HG03280 (cell line): ENCODE data around the gene KIF26B.
"Not testable (repeated sequence)": the region's sequence is repeated elsewhere in the genome, so short reads cannot be mapped to it uniquely, and the experiment has no call there.

ENCODE experiments used
- ATAC-seq: cut with Tn5 transposase; IDR thresholded peaks from one replicate; pipeline ENCODE4 v1.9.1; 2021; ENCODE audit warnings: mild to moderate bottlenecking, moderate library complexity; ENCODE audit not compliant: unreplicated experiment

KIF26B gene

DNA sequence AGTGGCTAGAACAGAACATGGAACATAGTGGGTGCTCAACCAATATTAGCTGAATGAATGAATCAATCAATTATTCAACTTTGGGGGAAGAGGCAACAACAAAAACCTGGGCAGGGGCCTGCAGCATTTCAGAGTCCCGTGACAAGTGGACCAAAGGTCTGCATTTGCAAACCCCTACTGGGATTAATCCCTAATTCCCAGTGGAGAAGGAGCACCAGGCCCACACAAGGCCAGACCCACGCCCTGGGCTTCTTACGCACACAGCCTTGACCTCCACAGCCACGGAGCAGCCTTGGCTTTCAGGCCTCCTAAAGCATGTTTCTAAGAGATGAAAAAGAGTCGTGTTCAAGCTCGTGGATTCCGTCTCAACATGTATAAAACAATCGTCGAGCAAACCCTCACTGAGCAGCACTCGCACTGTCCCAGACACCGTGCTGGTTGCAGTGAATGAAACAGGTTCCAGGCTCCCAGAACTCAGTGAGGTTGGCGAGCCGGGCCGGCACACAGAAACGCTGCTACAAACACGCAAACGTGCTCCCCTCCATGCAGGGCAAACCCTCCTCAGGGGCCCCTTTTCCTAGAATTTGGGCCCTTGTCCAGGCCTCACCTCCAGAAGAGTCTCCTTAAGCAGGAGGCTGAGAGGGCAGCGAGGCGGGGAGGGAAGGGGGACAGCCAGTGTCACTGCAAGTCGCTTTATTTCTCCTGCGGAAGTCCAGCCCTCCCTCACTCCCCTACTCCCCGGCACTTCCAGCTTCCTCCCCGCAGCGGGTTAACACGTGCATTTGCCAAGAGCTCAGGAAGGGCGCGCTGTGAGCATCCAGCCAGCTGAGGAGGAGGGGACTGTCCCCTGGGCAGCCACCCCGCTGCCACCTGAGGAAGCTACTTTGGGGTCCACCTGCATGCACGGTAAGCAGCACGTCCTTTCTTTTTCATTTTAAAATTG is 556.4 kb downstream of the KIF26B start:
- ATAC-seq = no peak

DNA sequence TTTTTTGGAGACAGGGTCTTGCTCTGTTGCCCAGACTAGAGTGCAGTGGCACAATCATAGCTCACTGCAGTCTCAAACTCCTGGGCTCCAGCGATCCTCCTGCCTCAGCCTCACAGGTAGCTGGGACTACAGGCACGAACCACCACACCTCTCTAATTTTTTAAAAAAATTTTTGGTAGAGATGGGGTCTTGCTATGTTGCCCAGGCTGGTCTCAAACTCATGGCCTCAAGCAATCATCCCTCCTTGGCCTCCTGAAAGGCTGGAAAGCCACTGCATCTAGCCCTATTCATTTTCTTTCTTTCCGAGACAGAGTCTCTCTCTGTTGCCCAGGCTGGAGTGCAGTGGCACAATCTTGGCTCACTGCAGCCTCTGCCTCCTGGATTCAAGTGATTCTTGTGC is 559.2 kb downstream of the KIF26B start:
- not testable (repeated sequence) for ATAC-seq

DNA sequence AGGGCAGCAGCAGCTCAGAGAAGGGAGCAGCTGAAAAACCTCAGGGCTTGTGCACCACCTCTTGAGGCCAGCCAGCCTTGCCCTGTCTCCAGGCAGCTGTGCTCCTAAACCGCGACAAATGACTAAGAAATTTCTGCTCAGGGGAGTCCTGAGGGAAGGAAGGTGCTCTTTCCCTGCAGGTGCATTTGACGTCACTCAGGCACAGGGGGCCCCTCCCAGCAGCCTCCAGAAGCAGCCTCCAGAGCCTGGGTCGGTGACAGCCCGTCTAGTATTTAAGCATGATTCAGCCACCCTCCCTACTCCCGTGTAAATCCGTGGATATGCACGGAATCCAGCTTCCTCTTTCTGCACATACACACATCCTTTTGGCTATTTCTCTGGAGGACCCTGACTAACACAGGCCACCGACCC is 560.5 kb downstream of the KIF26B start:
- no peak for ATAC-seq

DNA sequence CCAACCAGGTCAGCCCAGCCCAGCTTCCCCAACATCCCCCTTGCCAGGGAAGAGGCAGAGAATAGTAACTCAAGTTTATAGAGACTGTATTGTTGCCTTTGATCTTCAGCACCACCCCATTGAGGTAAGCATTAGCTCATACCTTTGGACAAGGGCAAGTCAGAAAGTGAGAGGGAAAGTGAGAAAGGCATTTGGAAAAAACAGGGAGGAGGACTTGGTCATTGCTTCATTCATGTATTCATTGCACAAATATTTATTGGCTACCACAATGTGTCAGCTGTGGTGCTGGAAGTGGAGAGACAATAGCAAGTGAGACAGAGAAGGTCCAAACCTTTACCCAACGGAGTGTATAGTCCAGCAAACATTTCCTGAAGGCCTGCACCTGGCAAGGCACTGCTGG is 561.2 kb downstream of the KIF26B start:
- no peak for ATAC-seq

DNA sequence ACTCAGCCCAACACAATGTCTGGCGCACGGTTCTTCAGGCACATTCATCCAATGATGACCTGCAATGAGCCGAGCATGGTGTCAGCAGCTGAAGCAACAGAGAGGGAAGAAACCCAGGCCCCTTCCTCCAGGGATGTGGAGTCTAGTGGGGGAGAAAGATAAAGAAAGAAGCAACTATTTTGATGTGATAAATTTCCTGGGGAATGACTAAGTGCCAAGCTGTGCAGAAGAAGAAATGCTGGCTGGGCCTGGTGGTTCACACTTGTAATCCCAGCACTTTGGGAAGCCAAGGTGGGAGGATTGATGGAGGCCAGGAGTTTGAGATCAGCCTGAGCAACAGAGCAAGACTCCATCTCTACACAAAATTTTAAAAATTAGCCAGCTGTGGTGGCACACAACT is 561.8 kb downstream of the KIF26B start:
- no peak for ATAC-seq

DNA sequence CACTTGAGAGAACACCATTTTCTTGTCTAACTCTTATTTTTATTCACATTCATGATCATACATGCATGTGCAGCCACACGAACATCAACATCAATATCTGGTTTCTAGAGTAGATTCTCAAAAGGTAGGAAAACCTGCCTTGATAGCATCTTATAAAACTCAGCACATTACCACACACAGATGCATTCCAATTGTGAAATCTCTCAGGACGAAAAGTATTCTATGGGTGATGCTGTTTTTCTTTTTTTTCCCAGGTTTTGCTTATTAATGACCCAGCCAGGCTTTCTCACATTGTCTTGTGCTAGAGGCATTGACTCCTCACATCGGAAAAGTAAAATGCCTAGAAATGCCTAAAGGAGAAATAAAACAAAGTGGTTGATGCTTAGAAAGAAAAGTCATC is 562.8 kb downstream of the KIF26B start:
- ATAC-seq = no peak

DNA sequence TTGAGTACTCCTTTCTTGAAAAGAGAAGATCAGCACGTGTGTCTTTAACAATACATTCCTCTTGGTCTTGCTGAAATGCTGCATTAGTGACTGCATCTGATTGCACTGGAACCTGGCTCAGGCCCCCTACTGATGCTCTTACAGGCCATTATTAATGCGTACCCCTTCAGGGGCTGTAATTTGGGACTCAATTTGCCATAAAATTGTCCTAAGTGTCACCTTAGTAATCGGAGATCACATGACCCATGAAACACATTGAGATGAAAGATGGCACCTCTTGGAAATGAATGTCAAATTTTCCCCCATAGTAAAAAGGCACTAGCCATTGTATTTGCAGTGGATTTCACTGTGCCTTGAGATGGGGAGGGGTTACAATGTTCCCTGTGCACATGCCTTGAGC is 563.3 kb downstream of the KIF26B start:
- ATAC-seq = no peak

DNA sequence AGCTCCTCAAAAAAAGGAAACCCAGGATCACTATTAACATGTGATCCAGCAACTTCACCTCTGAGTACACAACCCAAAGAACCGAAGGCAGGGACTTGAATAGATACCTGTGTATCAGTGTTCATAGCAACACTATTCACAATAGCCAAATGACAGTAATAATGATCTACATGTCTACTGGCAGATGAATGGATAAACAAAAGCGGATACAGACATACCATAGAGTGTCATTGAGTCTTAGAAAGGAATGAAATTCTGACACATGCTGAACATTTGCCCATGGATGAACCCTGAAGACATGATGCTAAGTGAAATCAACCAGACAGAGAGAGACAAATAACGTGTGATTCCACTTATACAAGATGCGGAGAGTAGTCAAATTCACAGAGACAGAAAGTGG is 564.2 kb downstream of the KIF26B start:
- ATAC-seq = no peak

DNA sequence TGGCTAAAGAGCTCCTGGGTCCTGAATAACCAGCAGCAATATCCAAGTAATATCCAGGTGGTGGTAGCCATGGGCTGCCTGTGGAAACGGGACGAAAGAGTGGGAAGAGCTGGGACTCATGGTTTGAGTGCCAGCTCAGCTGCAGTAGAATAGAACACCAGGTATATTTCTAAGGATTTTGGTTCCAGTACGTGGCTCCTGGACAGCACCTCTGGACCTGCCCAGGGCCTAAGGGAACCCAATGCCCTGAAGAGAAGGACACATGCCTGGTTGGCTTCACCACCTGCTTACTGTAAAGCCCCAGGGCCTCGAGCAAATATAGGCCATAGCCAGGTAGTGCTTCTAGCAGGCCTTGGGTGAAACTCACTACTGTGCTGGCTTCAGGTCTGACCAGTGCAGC is 566.7 kb downstream of the KIF26B start:
- no peak for ATAC-seq

DNA sequence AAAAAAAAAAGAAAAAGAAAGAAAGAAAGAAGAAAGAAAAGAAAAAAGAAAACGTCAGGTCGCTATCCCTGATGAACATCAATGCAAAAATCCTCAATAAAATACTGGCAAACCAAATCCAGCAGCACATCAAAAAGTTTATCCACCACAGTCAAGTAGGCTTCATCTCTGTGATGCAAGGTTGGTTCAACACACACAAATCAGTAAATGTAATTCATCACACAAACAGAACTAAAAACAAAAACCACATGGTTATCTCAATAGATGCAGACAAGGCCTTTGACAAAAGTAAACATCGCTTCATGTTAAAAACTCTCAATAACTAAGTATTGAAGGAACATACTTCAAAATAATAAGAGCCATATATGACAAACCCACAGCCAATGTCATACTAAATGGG is 573.2 kb downstream of the KIF26B start:
- ATAC-seq = not testable (repeated sequence)

DNA sequence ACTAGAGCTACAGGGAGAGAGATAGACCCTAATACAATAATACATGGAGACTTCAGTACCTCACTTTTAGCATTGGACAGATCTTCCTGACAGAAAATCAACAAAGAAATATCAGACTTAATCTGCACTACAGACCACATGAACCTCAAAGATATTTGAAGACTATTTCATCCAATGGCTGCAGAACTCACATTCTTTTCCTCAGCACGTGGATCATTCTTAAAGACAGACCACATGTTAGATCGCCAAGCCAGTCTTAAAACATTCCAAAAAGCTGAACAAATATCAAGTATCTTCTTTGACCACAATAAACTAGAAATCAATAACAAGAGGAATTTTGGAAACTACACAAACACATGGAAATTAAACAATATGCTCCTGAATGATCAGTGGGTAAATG is 576.0 kb downstream of the KIF26B start:
- ATAC-seq = no peak

DNA sequence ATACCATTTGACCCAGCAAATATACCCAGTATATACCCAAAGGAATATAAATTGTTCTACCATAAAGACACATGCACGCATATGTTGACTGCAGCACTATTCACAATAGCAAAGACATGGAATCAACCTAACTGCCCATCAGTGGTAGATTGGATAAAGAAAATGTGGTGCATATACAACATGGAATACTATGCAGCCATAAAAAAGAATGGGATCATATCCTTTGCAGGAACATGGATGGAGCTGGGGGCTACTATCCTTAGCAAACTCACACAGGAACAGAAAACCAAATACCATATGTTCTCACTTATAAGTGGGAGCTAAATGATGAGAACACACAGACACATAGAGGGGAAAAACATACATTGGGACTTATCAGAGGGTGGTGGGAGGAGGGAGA is 585.6 kb downstream of the KIF26B start:
- ATAC-seq = not testable (repeated sequence)

DNA sequence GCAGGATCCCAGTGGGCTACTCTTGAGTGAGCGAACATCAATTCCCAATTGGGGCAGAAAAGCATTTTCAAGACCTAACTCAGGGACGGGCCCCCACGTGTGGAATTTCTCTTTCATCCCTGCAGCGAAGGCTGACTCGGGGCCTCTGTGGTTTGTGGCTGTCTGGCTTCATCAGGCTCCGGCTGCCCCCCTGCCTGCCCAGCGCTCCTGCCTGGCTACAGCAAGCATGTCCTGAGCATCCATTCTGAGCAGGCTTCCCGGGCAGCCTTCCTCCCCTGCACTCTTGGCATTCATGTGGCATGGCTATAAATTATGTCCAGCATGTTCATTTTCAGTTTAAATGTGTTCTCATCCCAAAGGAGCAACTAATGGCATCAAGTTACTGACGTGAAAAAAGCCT is 588.1 kb downstream of the KIF26B start:
- ATAC-seq = no peak

DNA sequence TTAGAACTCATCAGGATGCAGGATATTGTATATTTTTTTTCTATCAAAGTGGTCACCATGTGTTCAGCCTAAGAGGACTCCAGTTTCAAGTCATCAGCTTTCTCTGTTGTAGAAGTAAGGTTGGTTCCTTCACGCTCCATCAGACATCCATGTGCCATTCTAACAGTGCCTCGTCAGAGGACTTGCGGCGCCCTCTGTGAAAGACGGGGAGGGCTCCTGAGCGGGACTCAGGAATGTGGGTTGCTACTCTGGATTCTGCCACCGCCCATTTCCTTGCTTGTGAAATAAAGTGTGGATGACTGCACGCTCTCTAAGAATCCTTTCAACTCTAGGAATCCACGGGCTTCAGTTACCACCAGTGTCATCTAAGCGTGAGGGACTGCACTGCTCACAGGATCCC is 593.5 kb downstream of the KIF26B start:
- ATAC-seq = no peak

DNA sequence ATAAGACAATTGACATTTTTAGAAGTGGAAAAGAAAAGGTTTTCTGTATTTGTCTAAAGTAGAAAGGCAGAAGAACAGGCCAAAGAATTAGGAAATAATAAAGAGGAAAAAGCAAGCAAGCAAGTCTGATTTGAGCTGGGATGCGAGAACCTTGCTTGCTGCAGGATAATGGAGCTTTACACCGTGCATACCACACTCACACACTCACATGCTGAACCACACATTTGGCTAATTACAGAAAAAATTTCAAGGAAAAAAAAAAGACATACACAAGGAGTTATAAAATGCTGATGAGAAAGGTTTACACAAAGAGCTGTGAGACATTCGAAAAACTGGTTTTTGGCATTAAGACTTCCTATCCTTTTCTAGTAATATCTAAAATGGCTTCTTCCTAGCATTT is 593.9 kb downstream of the KIF26B start:
- no peak for ATAC-seq

DNA sequence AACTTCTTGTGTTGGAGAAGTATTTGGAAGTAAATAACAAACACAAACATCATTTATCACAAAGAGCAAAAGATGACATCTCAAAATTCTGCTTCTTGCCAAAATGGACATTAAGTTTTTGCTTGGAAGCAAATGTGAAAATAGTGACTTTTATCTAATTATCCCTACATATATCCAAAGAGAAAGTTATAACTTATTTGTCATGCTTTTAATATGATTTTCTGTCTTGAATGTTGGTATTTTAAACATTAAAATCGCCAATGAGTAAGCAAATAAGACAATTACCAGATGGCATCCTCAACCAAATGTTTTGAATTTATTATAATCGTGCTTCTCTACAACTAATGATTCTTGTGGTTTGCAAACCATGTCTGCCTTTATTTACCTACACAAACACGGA is 594.3 kb downstream of the KIF26B start:
- ATAC-seq = no peak

DNA sequence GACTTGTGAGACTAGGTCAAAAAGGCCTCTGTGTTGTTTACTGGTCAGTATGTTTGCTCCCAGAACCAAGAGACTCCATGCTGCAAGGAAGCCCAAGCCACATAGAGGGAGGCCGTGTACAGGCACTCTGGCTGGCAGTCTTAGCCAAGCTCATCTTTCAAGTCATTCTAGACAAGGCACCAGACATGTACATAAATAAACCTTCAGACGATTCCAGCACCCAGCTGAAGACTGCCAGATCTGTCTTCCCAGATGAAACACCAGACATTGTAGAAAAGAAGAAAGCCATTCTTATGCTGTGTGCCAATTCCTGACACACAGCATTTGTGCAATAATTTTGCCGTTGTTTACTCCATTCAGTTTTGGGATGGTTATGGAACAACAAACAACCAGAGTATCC is 595.5 kb downstream of the KIF26B start:
- no peak for ATAC-seq

DNA sequence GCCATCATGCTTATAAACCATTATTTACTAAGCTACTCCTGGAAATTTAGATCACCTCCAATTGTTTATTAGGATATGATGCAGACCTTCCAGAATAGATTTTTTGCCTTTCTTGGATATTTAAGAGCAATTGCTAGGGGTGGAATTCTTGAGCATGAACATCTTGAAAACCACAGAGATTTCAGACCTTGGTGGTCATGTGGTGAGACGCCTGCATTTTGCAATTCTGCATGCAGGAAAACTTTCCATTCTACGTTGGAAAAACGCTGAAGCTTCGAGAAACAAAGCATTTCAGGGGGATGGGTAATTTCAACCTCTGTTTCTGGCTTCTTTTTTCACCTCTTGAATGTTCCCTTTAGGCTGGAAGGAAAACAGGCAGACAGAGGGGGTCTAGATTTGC is 596.3 kb downstream of the KIF26B start:
- ATAC-seq = no peak

DNA sequence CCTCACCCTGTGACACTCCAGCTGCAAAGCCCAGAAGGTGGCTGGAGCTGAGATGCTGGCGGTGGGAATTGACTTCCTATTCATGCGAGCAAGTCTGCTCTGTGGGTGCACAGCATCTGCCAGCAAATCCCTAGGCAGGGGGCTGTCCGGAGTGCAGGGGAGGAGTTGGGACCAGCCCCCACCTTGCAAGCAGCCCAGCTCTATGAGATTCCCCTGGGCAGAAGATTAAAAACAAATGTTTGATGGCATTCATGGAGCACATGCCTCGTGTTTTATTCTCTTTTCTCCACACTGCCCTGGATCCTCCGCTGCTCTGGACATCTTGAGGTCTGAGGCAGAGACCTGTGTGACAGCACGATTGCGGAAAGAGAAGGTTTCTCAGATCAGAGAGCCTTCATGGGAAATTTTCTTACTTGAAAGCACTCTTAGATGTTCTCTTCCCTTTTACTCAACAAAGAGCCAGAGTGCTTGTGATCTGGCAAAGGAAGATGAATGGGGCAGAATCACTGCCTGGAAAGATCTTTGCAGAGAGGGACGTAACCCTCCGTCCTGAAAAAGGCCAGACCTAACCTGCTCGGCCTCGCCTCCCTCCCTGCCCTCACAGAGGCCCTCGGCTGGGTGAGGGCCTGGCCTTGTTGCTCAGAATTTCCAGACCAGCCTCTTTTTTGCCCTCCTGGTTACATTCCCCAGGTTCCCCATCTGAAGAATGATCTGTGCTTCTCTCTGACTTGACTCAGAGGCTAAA is 597.1 kb downstream of the KIF26B start:
- ATAC-seq = no peak

DNA sequence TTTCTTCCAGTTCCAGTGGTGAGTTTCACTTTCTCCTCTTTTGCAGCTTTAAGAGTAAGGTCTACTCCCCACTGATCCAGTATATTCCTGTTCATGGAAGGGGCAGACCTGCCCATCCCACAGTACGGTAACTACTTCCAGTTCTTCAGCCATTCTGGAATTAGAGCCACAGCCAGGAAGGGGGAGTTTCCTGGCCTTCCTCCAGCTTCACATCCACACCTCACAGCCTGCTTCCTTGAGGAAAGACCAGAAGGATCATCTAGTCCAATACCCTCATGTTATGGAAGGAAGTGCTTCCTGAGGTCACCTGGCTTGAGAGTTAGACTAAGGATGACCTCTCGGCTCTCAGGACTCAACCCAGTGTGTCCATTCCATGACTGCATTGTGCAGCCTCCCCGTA is 597.8 kb downstream of the KIF26B start:
- ATAC-seq = no peak

DNA sequence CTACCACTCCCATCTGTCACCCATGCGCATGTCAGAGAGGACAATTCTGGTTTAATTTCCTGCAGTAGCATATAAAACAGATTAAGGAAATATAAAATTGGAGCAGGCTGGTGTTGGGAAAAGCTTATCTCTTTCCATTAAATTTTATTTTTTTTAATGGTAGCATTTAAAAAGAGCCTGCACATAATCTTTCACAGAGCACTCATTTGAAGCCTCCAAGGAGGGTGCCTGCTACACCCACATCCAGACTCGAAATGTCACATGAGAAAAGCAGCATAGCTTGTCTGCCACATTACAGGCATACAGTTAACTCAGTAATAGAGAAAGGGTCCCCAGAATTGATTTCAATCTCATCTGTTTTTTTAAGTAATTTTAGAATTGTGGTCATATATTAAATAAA is 599.0 kb downstream of the KIF26B start:
- ATAC-seq = no peak

DNA sequence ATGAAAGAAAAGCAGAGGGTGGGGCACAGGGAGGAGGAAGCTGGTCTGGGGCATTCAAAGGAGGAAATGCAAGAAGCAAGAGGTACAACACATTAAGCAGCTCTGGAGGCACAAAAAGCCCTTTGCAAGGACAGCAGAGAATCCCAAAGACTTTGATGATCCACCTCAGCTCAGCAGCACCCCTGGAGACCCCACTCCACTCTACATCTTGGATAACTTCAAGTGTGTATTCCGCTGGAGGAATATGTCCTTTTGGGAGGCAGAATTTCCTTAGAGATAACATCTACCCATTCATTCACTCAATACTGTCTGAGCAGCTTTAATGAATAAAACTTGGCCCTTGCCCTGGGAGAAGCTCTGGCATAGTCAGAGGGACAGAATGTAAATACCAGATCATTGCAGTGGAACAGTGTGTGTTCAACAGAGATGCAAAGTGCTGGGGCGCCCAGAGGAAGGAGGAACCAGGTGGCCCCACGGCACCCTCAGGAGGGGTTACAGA is 599.7 kb downstream of the KIF26B start:
- no peak for ATAC-seq
